ENCODE data around the gene SLX4. TPM values are rescaled to one million over a fixed set of nuclear protein-coding genes. Genes with fewer than 3 reads are reported as not detected.

The SLX4 gene
- total RNA-seq, 4 donors from 2014 or later = 1.2 to 6.2 (median 4.8) TPM

DNA sequence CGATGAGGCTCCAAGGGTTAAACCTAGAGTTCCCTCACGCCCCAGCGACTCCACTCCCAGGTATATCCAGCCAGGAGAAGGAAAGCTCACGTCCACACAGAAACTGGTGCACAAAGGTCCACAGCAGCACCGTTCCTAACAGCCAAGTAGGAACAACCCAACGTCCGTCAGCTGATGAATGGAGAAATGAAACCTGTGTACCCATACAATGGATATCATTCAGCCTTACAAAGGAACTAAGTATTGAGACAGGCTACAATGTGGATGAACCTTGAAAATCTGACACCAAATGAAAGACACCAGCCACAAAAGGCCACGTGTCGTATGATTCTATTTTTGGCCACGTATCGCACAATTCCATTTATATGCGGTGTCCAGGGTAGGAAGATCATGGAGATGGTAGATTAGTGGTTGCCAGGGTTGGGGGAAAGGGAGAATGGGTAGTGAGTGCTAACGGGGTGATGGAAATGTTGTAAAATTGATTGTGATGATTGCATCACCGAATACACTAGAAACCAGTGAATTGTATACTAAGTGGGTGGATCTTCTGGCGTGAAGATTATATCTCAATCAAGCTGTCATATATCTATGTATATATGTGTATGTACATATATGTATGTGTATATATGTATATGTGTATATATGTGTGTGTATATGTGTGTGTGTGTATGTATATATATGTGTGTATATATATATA, 64.3 kb downstream of the SLX4 start:
- Histone ChIP-seq H3K36me3 (no peaks in the 10 kb centered on the region), H3K27ac (no peak overlapping the region), H3K9me3 (no peaks in the 10 kb centered on the region), H3K27me3 (no peaks in the 10 kb centered on the region), H3K4me1 (no peaks in the 10 kb centered on the region), H3K4me3 (no peak overlapping the region)
- intact Hi-C loops (cut with DNase I; ENCODE audit: low total_unique reads) = no loop called here
- no peak for TF ChIP-seq POLR2A (IDR thresholded peaks at IDR 0.05)
- TF ChIP-seq, protein P1, sequence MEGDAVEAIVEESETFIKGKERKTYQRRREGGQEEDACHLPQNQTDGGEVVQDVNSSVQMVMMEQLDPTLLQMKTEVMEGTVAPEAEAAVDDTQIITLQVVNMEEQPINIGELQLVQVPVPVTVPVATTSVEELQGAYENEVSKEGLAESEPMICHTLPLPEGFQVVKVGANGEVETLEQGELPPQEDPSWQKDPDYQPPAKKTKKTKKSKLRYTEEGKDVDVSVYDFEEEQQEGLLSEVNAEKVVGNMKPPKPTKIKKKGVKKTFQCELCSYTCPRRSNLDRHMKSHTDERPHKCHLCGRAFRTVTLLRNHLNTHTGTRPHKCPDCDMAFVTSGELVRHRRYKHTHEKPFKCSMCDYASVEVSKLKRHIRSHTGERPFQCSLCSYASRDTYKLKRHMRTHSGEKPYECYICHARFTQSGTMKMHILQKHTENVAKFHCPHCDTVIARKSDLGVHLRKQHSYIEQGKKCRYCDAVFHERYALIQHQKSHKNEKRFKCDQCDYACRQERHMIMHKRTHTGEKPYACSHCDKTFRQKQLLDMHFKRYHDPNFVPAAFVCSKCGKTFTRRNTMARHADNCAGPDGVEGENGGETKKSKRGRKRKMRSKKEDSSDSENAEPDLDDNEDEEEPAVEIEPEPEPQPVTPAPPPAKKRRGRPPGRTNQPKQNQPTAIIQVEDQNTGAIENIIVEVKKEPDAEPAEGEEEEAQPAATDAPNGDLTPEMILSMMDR (IDR thresholded peaks at IDR 0.05) = no peak
- no peak for DNase-seq

- DNase-seq = no peak
- Histone ChIP-seq H3K27me3 (no peaks in the 10 kb centered on the region), H3K36me3 (no peaks in the 10 kb centered on the region), H3K4me3 (no peak overlapping the region), H3K4me1 (no peaks in the 10 kb centered on the region), H3K9me3 (no peaks in the 10 kb centered on the region), H3K27ac (no peak overlapping the region)
- intact Hi-C loops (cut with DNase I; ENCODE audit: low total_unique reads) = no loop called here
- no peak for TF ChIP-seq POLR2A (IDR thresholded peaks at IDR 0.05)
- TF ChIP-seq, protein P1 (IDR thresholded peaks at IDR 0.05) = no peak
These were observed 68.6 kb downstream of the SLX4 start for GRCh38 chr16:3542601-3543373.

DNA sequence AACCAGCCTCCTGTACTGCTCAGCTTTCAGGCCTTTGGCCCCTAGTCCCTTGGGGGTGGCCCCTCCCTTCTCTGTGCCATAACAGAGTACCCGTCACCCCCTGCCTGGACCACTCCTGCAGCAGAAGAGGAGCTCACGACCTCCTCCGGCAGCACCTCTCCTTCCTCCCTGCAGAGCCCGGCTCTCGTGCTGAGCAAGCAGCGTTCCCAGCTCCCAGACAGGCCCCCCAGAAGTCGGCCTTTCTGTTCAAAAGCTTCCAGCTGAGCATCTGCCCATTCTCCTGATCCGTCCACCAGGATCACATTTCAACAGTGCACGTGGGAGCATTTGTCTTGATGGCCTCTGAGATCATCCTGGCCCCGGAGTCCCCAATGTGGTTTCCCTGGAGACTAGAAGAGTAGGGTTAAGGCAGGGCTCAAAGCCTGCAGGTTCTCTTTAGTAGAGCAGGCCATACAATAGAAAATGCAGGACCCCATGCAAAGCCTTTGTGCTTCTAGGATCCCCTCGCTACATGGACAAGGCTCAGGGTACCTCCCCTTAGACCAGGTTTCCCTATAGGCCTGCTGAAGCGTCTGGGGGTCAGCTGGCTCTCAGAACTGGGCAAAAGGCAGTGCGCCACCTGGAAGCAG, 69.8 kb downstream of the SLX4 start:
- DNase-seq = no peak
- TF ChIP-seq, protein P1 (IDR thresholded peaks at IDR 0.05) = no peak
- no peak for TF ChIP-seq POLR2A (IDR thresholded peaks at IDR 0.05)
- Histone ChIP-seq H3K4me1 (no peaks in the 10 kb centered on the region), H3K9me3 (no peaks in the 10 kb centered on the region), H3K27me3 (no peaks in the 10 kb centered on the region), H3K36me3 (no peaks in the 10 kb centered on the region), H3K4me3 (no peak overlapping the region), H3K27ac (no peak overlapping the region)
- intact Hi-C loops (cut with DNase I; ENCODE audit: low total_unique reads) = no loop called here

DNA sequence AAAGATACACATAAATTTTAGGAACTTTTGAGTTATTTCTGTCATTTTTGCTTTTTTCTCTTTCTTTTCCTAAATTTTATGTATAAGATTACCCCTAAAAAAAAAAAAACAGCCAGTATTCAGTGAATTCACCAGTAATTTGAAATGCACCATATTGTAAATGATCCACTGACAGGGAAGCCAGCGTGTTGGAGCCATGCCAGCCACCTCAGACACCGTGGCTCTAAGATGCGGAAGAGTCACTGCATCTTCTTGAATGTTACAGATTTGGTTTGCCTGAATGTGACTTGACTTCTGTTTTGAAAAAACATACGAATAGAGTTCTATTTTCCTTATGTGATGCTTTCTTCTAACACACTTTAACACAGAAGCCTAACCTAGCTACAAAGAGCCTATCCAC, 73.2 kb downstream of the SLX4 start:
- Histone ChIP-seq H3K36me3 (no peaks in the 10 kb centered on the region), H3K9me3 (no peaks in the 10 kb centered on the region), H3K27ac (no peak overlapping the region), H3K27me3 (no peaks in the 10 kb centered on the region), H3K4me1 (no peaks in the 10 kb centered on the region), H3K4me3 (no peak overlapping the region)
- DNase-seq = no peak
- TF ChIP-seq, protein P1 (IDR thresholded peaks at IDR 0.05) = no peak
- no peak for TF ChIP-seq POLR2A (IDR thresholded peaks at IDR 0.05)
- intact Hi-C loops (cut with DNase I; ENCODE audit: low total_unique reads) = no loop called here

GRCh38 chr16:3536851-3537250, 74.6 kb downstream of the SLX4 start:
- Histone ChIP-seq H3K9me3 (no peaks in the 10 kb centered on the region), H3K27me3 (no peaks in the 10 kb centered on the region), H3K36me3 (no peaks in the 10 kb centered on the region), H3K4me1 (no peaks in the 10 kb centered on the region), H3K4me3 (no peak overlapping the region), H3K27ac (peak overlapping the region; percentile 23 to 50)
- no peak for TF ChIP-seq POLR2A (IDR thresholded peaks at IDR 0.05)
- TF ChIP-seq, protein P1 (IDR thresholded peaks at IDR 0.05) = no peak
- no peak for DNase-seq
- intact Hi-C loops (cut with DNase I; ENCODE audit: low total_unique reads) = no loop called here
